Adrenal gland (tissue), 19 donors: ENCODE results near the gene ARTN. TPM values are rescaled to one million over a fixed set of nuclear protein-coding genes. Genes with fewer than 3 reads are reported as not detected.

ENCODE experiments used
- DNase-seq, 7 donors: peaks; one replicate each; pipeline ENCODE4 v3.0.0-alpha.2; 2019 to 2020
- H3K27ac ChIP-seq, 5 donors: fragments of 200-600 bp; sonication (generic) in 4 of 5; 1 replicate in 3 of 5; 2 replicates in 2 of 5; pipeline versions ENCODE4 v1.5.1 to v1.8.0; 2016 to 2020; ENCODE audit warnings: mild to moderate bottlenecking in 1 of 5
- H3K27me3 ChIP-seq: fragments of 200-600 bp; 2 replicates; pipeline ENCODE4 v1.8.0; 2021
- H3K36me3 ChIP-seq, 2 donors: fragments of 200-600 bp; replicated peaks in 1 of 2; 1 replicate in 1 of 2; 2 replicates in 1 of 2; pipeline versions ENCODE4 v1.5.1 to v1.8.0; 2018 to 2022
- H3K4me1 ChIP-seq, 2 donors: fragments of 200-600 bp; replicated peaks in 1 of 2; 1 replicate in 1 of 2; 2 replicates in 1 of 2; pipeline versions ENCODE4 v1.5.1 to v1.8.0; 2018 to 2021
- H3K4me3 ChIP-seq, 4 donors: fragments of 200-600 bp; sonication (generic) in 3 of 4; one replicate each; pipeline ENCODE4 v1.5.1; 2016 to 2018
- H3K9me3 ChIP-seq, 3 donors: fragments of 200-600 bp; sonication (generic) in 1 of 3; replicated peaks in 1 of 3; 1 replicate in 2 of 3; 2 replicates in 1 of 3; pipeline versions ENCODE4 v1.5.1 to v1.8.0; 2016 to 2021
- CTCF ChIP-seq, 6 experiments: fragments of 450-650 bp in 4 of 6; fragments of 200-600 bp in 2 of 6; sonication (generic) in 1 of 6; IDR thresholded peaks; 1 replicate in 5 of 6; 2 replicates in 1 of 6; pipeline versions ENCODE4 v1.5.1 to v1.8.0; 2016 to 2021; ENCODE audit warnings: antibody characterized with exemption in 6 of 6, mild to moderate bottlenecking in 2 of 6, moderate library complexity in 1 of 6
- POLR2A ChIP-seq, 2 donors: fragments of 450-650 bp; IDR thresholded peaks; one replicate each; pipeline ENCODE4 v1.6.1; 2017; ENCODE audit warnings: antibody characterized with exemption in 2 of 2, mild to moderate bottlenecking in 2 of 2, moderate library complexity in 1 of 2
- WGBS, 4 donors: extraction: QIAGEN DNeasy Blood & Tissue Kit in 2 of 4; methylation state at CpG; one replicate each; pipeline versions ENCODE4 v1.1.5 to v1.1.7; 2013 to 2017; 5-methylcytosine and 5-hydroxymethylcytosine counted together
- intact Hi-C, 2 donors: fragments of 100-400 bp; cut with DNase I; formaldehyde crosslinking; loops; one replicate each; pipeline versions ENCODE4 v1.14.1 to v1.15.0; 2022 to 2023
- long read RNA-seq, 10 donors: library from polyadenylated mRNA in 3 of 10; unstranded in 2 of 10; stranded (forward) in 1 of 10; transcript quantifications; one replicate each; pipeline ENCODE4 v2.0.0 and lab custom pipeline, GENCODE V29; 2021 to 2026
- polyA plus RNA-seq, 3 donors: library from polyadenylated mRNA; stranded (reverse); fragments of 200-250 nt in 2 of 3; fragments of 350-450 nt in 1 of 3; fragmentation: Illumina TruSeq in 1 of 3; extraction: RNeasy Lipid Tissue Mini Kit (QIAGEN cat#74804) in 1 of 3; gene quantifications; one replicate each; pipeline ENCODE4 v1.2.3, GENCODE V29; 2013 to 2014
- total RNA-seq, 9 donors: library from RNA; depleted of rRNA in 4 of 9; stranded (reverse); fragments of >200 nt in 4 of 9; fragments of 120-200 nt in 1 of 9; fragmentation: NEBNext Ultra II Directional in 1 of 9; extraction: Animal tissue kit (Norgen Biotek cat#: 25700) in 1 of 9; gene quantifications; one replicate each; pipeline versions ENCODE4 v1.1.0 to v1.2.4, GENCODE V29; 2013 to 2023
- donor health status: healthy with polysubstance abuse.
- donor health status: Bipolar disorder and iron deficiency.
- donor health status: DM: yes; HTN: yes; CAD: no.
- donor health status: DM: no; HTN: no; CAD: no.
- donor health status: DM: no; HTN: no; CAD: no.
- donor health status: DM: yes; HTN: yes; CAD: no.

ARTN gene
- total RNA-seq (1 to 10 TPM in 2 of 9 donors, under 1 TPM in 6, not detected in 1; 0.23 to 1.3 (median 0.71) TPM), polyA plus RNA-seq (1 to 10 TPM in 2 of 3 donors, under 1 TPM in 1; 0.37 to 4.9 (median 2.8) TPM)
- long read RNA-seq, donor 1 = 0 reads
- long read RNA-seq, donor 2 = 0 reads
- long read RNA-seq, donor 3 = 0 reads
- long read RNA-seq, donor 4 = 0 reads
- long read RNA-seq, donor 5, partial matches to known transcripts = 0 of 2 reads
- long read RNA-seq, donor 5, other reads (novel, unspliced or antisense) = 0 of 2 reads
- long read RNA-seq, donor 6, partial matches to known transcripts = 0 of 1 reads
- long read RNA-seq, donor 6, other reads (novel, unspliced or antisense) = 1 of 1 reads
- long read RNA-seq, donor 7 = 0 reads
- long read RNA-seq, donor 8, partial matches to known transcripts = 0 of 1 reads
- long read RNA-seq, donor 8, other reads (novel, unspliced or antisense) = 0 of 1 reads
- long read RNA-seq, donor 9 = 0 reads
- long read RNA-seq, donor 10 = 0 reads

GRCh38 chr1:43933386-43934100 lies at the start of gene ARTN:
Gene ARTN, plus strand, starts transcription at chr1:43933801. Its CDS starts 1,856 bp downstream, at chr1:43935657.
- Histone ChIP-seq H3K27me3 (no peaks in the 10 kb centered on the region), H3K4me3 (peak within 1 kb of the TSS in 2 of 4 donors; percentile 32 to 35), H3K9me3 (no peaks in the 10 kb centered on the region), H3K27ac (no peak within 1 kb of the TSS), H3K36me3 (no peaks in the 10 kb centered on the region), H3K4me1 (peaks cover 8 to 15% of the 10 kb centered on the region in 2 donors)
- TF ChIP-seq POLR2A (IDR thresholded peaks at IDR 0.05) (no peak), CTCF (IDR thresholded peaks at IDR 0.05) (no peak)
- intact Hi-C loops = loop anchor here (2.0 to 10.0 kb wide), 4 partner anchors 169 to 406 kb away; partner anchors contain the start of gene PTPRF (in 1 of the 2)
- DNase-seq = peak in 2 of 7 donors; percentile 16 to 40
- 2 to 3% (median 3%) methylated on average over 21 to 42 of the region's 42 CpGs for WGBS, 4 donors

- WGBS, 4 donors = 86 to 98% (median 94%) methylated on average over 2 to 12 of the region's 12 CpGs
Observed at GRCh38 chr1:43885279-43885801, 48.3 kb upstream of the ARTN start.

GRCh38 chr1:43887748-43888147 lies 45.9 kb upstream of the ARTN start:
- Histone ChIP-seq H3K27me3 (no peaks in the 10 kb centered on the region), H3K4me3 (no peak overlapping the region), H3K36me3 (no peaks in the 10 kb centered on the region), H3K9me3 (no peaks in the 10 kb centered on the region), H3K4me1 (no peaks in the 10 kb centered on the region), H3K27ac (no peak overlapping the region)
- intact Hi-C loops = no loop called here
- no peak for DNase-seq
- no peak for TF ChIP-seq CTCF (IDR thresholded peaks at IDR 0.05)

More at GRCh38 chr1:43885279-43885801, 48.3 kb upstream of the ARTN start:
- intact Hi-C loops = no loop called here
- Histone ChIP-seq H3K27ac (no peak overlapping the region), H3K4me3 (no peak overlapping the region), H3K36me3 (no peaks in the 10 kb centered on the region), H3K27me3 (no peaks in the 10 kb centered on the region), H3K9me3 (no peaks in the 10 kb centered on the region), H3K4me1 (no peaks in the 10 kb centered on the region)
- no peak for DNase-seq
- TF ChIP-seq POLR2A (IDR thresholded peaks at IDR 0.05) (no peak), CTCF (IDR thresholded peaks at IDR 0.05) (no peak)

- 88 to 91% (median 89%) methylated on average over 5 of the region's 5 CpGs for WGBS, 4 donors
Observed at GRCh38 chr1:43890815-43891214, 42.8 kb upstream of the ARTN start.

More at GRCh38 chr1:43890815-43891214, 42.8 kb upstream of the ARTN start:
- TF ChIP-seq POLR2A (IDR thresholded peaks at IDR 0.05) = no peak
- TF ChIP-seq CTCF (IDR thresholded peaks at IDR 0.05) = no peak
- DNase-seq = no peak
- Histone ChIP-seq H3K9me3 (no peaks in the 10 kb centered on the region), H3K4me3 (no peak overlapping the region), H3K27ac (no peak overlapping the region), H3K27me3 (no peaks in the 10 kb centered on the region), H3K4me1 (no peaks in the 10 kb centered on the region), H3K36me3 (no peaks in the 10 kb centered on the region)
- intact Hi-C loops = no loop called here
